Measurements from ENCODE around the gene TOR3A. TPM values are rescaled to one million over a fixed set of nuclear protein-coding genes. Genes with fewer than 3 reads are reported as not detected.

TOR3A gene
- total RNA-seq, 1 donor, result 35.4 TPM

GRCh38 chr1:179052776-179053175 lies 29.1 kb upstream of the TOR3A start:
- no peak overlapping the region for H3K4me3 ChIP-seq (ENCODE audit: low read depth, low read length)
- DNase-seq (ENCODE audit: low read depth), result no peak
- no peak for TF ChIP-seq CTCF (IDR thresholded peaks at IDR 0.05; ENCODE audit: insufficient read depth, low read depth, low read length)

DNA sequence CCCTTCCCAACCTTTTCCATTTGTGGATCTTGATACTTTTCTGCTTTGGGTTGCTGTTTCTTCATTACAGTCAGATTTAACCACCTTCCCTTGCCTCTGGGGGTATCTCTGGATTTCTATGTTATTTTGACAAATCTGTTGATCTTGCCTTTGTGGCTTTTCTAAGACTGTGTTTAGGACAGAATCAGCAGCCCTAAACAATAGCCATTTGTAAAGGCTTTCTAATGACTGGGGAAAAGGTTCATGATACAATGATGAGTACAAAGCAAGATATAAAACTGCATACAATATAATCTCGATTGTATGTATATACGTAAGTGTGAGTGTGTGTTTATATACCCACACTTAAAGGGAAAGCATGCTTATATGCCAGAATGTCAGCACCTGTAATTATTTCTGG lies 28.4 kb upstream of the TOR3A start:
- no peak for TF ChIP-seq CTCF (IDR thresholded peaks at IDR 0.05; ENCODE audit: insufficient read depth, low read depth, low read length)

GRCh38 chr1:179055937-179056336 lies 25.9 kb upstream of the TOR3A start:
- no peak for DNase-seq (ENCODE audit: low read depth)
- no peak overlapping the region for H3K4me3 ChIP-seq (ENCODE audit: low read depth, low read length)
- TF ChIP-seq CTCF (IDR thresholded peaks at IDR 0.05; ENCODE audit: insufficient read depth, low read depth, low read length), result no peak

More for the DNA sequence above, 28.4 kb upstream of the TOR3A start:
- DNase-seq (ENCODE audit: low read depth), result no peak
- H3K4me3 ChIP-seq (ENCODE audit: low read depth, low read length), result no peak overlapping the region

- no peak overlapping the region for H3K4me3 ChIP-seq (ENCODE audit: low read depth, low read length)
- no peak for TF ChIP-seq CTCF (IDR thresholded peaks at IDR 0.05; ENCODE audit: insufficient read depth, low read depth, low read length)
- DNase-seq (ENCODE audit: low read depth), result no peak
Measured at GRCh38 chr1:179058487-179059483, 23.1 kb upstream of the TOR3A start.

DNA sequence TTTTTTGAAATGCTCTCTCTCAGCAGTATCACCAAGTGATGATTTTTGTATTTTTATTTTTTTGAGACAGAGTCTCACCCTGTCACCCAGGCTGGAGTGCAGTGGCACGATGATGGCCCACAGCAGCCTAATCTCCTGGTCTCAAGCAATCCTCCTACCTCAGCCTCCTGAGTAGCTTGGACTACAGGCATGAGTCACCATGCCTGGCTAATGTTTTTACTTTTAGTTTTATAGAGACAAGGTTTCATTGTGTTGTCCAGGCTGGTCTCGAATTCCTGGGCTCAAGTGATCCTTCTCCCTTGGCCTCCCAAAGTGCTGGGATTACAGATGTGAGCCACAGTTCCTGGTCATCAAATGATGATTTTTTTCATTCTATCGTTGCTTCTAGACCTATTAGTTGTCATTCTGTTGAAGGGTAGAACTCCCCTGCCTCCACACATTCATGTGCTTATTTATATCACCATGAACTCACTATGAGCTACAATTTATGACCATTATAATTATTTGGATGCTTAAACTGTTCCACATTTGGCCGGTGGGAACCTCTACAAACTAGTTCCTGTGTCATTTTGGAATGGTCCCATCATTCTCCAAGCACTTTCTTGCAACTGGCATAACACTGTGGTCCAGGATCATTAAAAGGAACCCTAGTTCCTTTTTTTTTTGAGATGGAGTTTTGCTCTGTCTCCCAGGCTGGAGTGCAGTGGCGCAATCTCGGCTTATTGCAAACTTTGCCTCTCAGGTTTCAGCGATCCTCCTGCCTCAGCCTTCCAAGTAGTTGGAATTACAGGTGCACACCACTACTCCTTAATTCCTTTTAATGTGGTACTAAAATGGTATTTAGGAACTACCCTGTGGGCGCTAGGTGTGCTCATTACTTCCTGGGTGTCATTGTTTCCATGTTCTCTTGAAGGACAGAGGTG lies 20.2 kb upstream of the TOR3A start:
- TF ChIP-seq CTCF (IDR thresholded peaks at IDR 0.05; ENCODE audit: insufficient read depth, low read depth, low read length), result no peak
- DNase-seq (ENCODE audit: low read depth), result no peak
- no peak overlapping the region for H3K4me3 ChIP-seq (ENCODE audit: low read depth, low read length)

GRCh38 chr1:179066471-179066870 lies 15.4 kb upstream of the TOR3A start:
- TF ChIP-seq CTCF (IDR thresholded peaks at IDR 0.05; ENCODE audit: insufficient read depth, low read depth, low read length), result no peak
- no peak overlapping the region for H3K4me3 ChIP-seq (ENCODE audit: low read depth, low read length)
- no peak for DNase-seq (ENCODE audit: low read depth)
